ENCODE results near the gene FNIP1. TPM values are rescaled to one million over a fixed set of nuclear protein-coding genes. Genes with fewer than 3 reads are reported as not detected.

Gene FNIP1
- total and polyA plus RNA-seq, 2 of the 13 experiments (the other 11 are each of a cell fraction or from before 2014, with no cell fraction given), result 10.9 to 29.3 TPM

DNA sequence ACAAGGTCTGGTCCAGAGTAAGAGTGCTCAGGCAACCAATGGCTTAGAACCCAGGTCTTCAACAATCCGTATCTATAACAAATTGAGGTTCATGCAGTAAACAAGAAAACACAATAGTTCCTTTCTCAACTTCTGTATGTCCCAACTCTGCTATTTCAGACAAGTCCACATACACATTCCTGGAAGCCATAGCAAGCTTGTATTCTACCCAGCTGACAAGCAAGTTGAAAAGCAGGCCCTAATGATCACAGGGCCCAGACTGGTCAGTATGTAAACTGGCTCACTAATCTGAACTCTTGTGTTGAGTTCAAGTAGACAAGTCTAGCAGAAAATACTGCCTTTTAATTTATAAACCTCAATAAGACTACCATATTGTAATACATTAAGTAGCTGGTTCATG lies 26.9 kb downstream of the FNIP1 start:
- Histone ChIP-seq H3K9ac (ENCODE audit: insufficient read depth, low read depth, low read length) (no peak overlapping the region), H3K9me3 (ENCODE audit: low read length) (no peaks in the 10 kb centered on the region), H2AFZ (ENCODE audit: low read length) (no peak overlapping the region), H3K27ac (ENCODE audit: extremely low read length, insufficient read depth, low read length) (no peak overlapping the region), H3K4me2 (ENCODE audit: low read depth, low read length) (no peak overlapping the region), H3K4me3 (replicated peaks in 1 of 3; ENCODE audit: insufficient read depth in 1 of 3, low read depth in 2 of 3, low read length in 3 of 3) (no peak overlapping the region), H4K20me1 (ENCODE audit: insufficient read depth, low read length) (peaks cover 39% of the 10 kb centered on the region), H3K27me3 (ENCODE audit: control insufficient read depth in 1 of 2, insufficient read depth in 2 of 2, low read length in 2 of 2) (no peaks in the 10 kb centered on the region), H3K79me2 (ENCODE audit: insufficient read depth, low read length) (peaks cover 97% of the 10 kb centered on the region), H3K36me3 (replicated peaks in 1 of 2; ENCODE audit: control insufficient read depth in 1 of 2, insufficient read depth in 2 of 2, low read length in 2 of 2) (peaks cover under 1 to 8% of the 10 kb centered on the region in 2 experiments; a peak in 3 of 5 replicates), H3K4me1 (ENCODE audit: insufficient read depth, low read length) (peaks cover 24% of the 10 kb centered on the region)
- in situ Hi-C loops (cut with HindIII; ENCODE audit: extremely low pct_ligation_motif_present, low pct_unique_long_range_greater_than_20kb), result no loop called here
- TF ChIP-seq ZSCAN25 (CRISPR knock-in tag; IDR thresholded peaks at IDR 0.05) (no peak), BCL6 (CRISPR knock-in tag; IDR thresholded peaks at IDR 0.05) (0 out of 2 replicates have a peak, but pooled peaks have one; percentile 21), ZNF562 (CRISPR knock-in tag; IDR thresholded peaks at IDR 0.05; ENCODE audit: borderline replicate concordance) (no peak), SRSF4 (IDR thresholded peaks at IDR 0.05; ENCODE audit: low read depth, low read length, poor library complexity, severe bottlenecking) (no peak), TBX2 (CRISPR knock-in tag; IDR thresholded peaks at IDR 0.05; ENCODE audit: borderline replicate concordance) (no peak)
- ChIA-PET CTCF (ENCODE audit: low intra/inter-chr PET ratio, low total read pairs) (no interaction called here), POLR2A (interaction anchor here (0.7 kb wide), 1 partner anchor 16 kb away, joined by 3 read pairs; no protein-coding TSS in a partner anchor)
- peak; percentile 77 for ATAC-seq
- BruUV-seq (replicated peaks), result no TSS peak
- no peak for FAIRE-seq
- WGBS (ENCODE audit: low lambda C conversion rate), result 100% methylated on average over 1 of the region's 1 CpG
- peak; percentile 31 for DNase-seq (ENCODE audit: low spot score)
- intact Hi-C loops (cut with micrococcal nuclease; ENCODE audit: unreplicated experiment), result no loop called here

DNA sequence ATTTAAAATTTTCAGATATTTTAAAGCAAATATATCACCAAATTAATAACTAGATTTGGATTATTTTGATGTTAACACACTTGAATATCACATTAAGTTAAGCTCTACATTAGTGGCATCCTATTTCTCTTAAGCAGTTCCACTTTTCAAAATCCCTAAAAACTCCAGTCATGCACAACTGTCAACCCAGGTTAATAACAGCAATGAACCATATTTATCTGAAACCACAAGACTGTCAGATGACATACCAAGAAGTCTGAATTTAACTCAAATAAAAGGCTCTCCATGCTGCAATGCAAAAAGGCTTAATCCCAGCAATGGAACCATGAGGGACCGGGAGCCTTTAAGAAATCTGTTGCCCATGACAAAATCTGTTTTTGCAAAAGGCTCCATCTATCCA lies 27.5 kb downstream of the FNIP1 start:
- no peak overlapping the region for H3K27ac ChIP-seq (ENCODE audit: extremely low read length, insufficient read depth, low read length)
- no peak overlapping the region for H3K4me3 ChIP-seq (replicated peaks in 1 of 3; ENCODE audit: insufficient read depth in 1 of 3, low read depth in 2 of 3, low read length in 3 of 3)
- ATAC-seq, result no peak
- no peak for FAIRE-seq
- POLR2A ChIA-PET, result no interaction called here
- CTCF ChIA-PET (ENCODE audit: low intra/inter-chr PET ratio, low total read pairs), result no interaction called here
- 100% methylated on average over 1 of the region's 1 CpG for WGBS (ENCODE audit: low lambda C conversion rate)
- H4K20me1 ChIP-seq (ENCODE audit: insufficient read depth, low read length), result peaks cover 38% of the 10 kb centered on the region
- H2AFZ ChIP-seq (ENCODE audit: low read length), result no peak overlapping the region
- no peak for DNase-seq (ENCODE audit: low spot score)
- H3K9me3 ChIP-seq (ENCODE audit: low read length), result no peaks in the 10 kb centered on the region
- peaks cover 1 to 13% of the 10 kb centered on the region in 2 experiments; a peak in 3 of 5 replicates for H3K36me3 ChIP-seq (replicated peaks in 1 of 2; ENCODE audit: control insufficient read depth in 1 of 2, insufficient read depth in 2 of 2, low read length in 2 of 2)
- peaks cover 22% of the 10 kb centered on the region for H3K4me1 ChIP-seq (ENCODE audit: insufficient read depth, low read length)
- intact Hi-C loops (cut with micrococcal nuclease; ENCODE audit: unreplicated experiment) (no loop called here), in situ Hi-C loops (cut with HindIII; ENCODE audit: extremely low pct_ligation_motif_present, low pct_unique_long_range_greater_than_20kb) (no loop called here)
- no peak overlapping the region for H3K9ac ChIP-seq (ENCODE audit: insufficient read depth, low read depth, low read length)
- BruUV-seq (replicated peaks), result no TSS peak
- H3K79me2 ChIP-seq (ENCODE audit: insufficient read depth, low read length), result peaks cover 97% of the 10 kb centered on the region
- H3K4me2 ChIP-seq (ENCODE audit: low read depth, low read length), result no peak overlapping the region
- H3K27me3 ChIP-seq (ENCODE audit: control insufficient read depth in 1 of 2, insufficient read depth in 2 of 2, low read length in 2 of 2), result no peaks in the 10 kb centered on the region
- no peak for TF ChIP-seq HIVEP1 (CRISPR knock-in tag; IDR thresholded peaks at IDR 0.05)
- no peak for TF ChIP-seq ZSCAN25 (CRISPR knock-in tag; IDR thresholded peaks at IDR 0.05)
- no peak for TF ChIP-seq ONECUT2 (CRISPR knock-in tag; IDR thresholded peaks at IDR 0.05)
- no peak for TF ChIP-seq CBFB (CRISPR knock-in tag; IDR thresholded peaks at IDR 0.05)
- no peak for TF ChIP-seq RBAK (CRISPR knock-in tag; IDR thresholded peaks at IDR 0.05)
- TF ChIP-seq, protein P1, sequence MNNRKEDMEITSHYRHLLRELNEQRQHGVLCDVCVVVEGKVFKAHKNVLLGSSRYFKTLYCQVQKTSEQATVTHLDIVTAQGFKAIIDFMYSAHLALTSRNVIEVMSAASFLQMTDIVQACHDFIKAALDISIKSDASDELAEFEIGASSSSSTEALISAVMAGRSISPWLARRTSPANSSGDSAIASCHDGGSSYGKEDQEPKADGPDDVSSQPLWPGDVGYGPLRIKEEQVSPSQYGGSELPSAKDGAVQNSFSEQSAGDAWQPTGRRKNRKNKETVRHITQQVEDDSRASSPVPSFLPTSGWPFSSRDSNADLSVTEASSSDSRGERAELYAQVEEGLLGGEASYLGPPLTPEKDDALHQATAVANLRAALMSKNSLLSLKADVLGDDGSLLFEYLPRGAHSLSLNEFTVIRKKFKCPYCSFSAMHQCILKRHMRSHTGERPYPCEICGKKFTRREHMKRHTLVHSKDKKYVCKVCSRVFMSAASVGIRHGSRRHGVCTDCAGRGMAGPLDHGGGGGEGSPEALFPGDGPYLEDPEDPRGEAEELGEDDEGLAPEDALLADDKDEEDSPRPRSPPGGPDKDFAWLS (CRISPR knock-in tag; IDR thresholded peaks at IDR 0.05; ENCODE audit: borderline replicate concordance), result no peak
- no peak for TF ChIP-seq DNMT1 (CRISPR knock-in tag; IDR thresholded peaks at IDR 0.05)
- TF ChIP-seq, protein P2, sequence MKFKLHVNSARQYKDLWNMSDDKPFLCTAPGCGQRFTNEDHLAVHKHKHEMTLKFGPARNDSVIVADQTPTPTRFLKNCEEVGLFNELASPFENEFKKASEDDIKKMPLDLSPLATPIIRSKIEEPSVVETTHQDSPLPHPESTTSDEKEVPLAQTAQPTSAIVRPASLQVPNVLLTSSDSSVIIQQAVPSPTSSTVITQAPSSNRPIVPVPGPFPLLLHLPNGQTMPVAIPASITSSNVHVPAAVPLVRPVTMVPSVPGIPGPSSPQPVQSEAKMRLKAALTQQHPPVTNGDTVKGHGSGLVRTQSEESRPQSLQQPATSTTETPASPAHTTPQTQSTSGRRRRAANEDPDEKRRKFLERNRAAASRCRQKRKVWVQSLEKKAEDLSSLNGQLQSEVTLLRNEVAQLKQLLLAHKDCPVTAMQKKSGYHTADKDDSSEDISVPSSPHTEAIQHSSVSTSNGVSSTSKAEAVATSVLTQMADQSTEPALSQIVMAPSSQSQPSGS (CRISPR knock-in tag; IDR thresholded peaks at IDR 0.05), result no peak
- TF ChIP-seq FOXO1 (CRISPR knock-in tag; IDR thresholded peaks at IDR 0.05), result no peak
- TF ChIP-seq PHF20 (CRISPR knock-in tag; IDR thresholded peaks at IDR 0.05), result no peak
- TF ChIP-seq, protein P3, sequence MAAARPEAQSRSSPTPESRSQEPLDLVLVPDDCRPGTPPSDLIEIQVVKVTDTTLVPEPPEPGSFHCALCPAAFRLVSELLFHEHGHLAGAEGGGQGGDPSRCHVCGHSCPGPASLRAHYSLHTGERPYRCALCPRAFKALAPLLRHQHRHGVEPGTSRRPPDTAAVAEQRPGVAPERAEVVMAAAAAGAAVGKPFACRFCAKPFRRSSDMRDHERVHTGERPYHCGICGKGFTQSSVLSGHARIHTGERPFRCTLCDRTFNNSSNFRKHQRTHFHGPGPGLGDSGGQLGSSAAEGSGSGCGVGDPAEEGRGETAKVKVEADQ (CRISPR knock-in tag; IDR thresholded peaks at IDR 0.05; ENCODE audit: borderline replicate concordance), result no peak

Measured in HepG2 (cell line).